ENCODE measurements around the gene CTNNBIP1.

GRCh38 chr1:9872430-9873165 lies 37.5 kb downstream of the CTNNBIP1 start:
- no peak for TF ChIP-seq CTCF (IDR thresholded peaks at IDR 0.05; ENCODE audit: low read length)
- TF ChIP-seq EZH2 (IDR thresholded peaks at IDR 0.05; ENCODE audit: borderline replicate concordance, low read length): no peak
